ENCODE data around the gene EGLN1.

- TF ChIP-seq CTCF (IDR thresholded peaks at IDR 0.05) (no peak), POLR2A (IDR thresholded peaks at IDR 0.05; ENCODE audit: low read length) (no peak), EP300 (IDR thresholded peaks at IDR 0.05) (no peak), FOSL2 (IDR thresholded peaks at IDR 0.05) (no peak), FOSL2 (CRISPR knock-in tag; IDR thresholded peaks at IDR 0.05) (no peak), POLR2AphosphoS2 (conservative IDR thresholded peaks at IDR 0.05; ENCODE audit: low read length) (no peak), RAD21 (conservative IDR thresholded peaks at IDR 0.05 in 1 of 2, IDR thresholded peaks at IDR 0.05 in 1 of 2) (no peak)
Measured at GRCh38 chr1:231334952-231335351, 87.1 kb downstream of the EGLN1 start.

All from A549 (cell line).